Measurements from ENCODE around the gene ZSCAN31.
"Not testable (repeated sequence)": the region's sequence is repeated elsewhere in the genome, so short reads cannot be mapped to it uniquely, and the experiment has no call there.

The ZSCAN31 gene

GRCh38 chr6:28317866-28318265 is 18.1 kb downstream of the ZSCAN31 start:
- not testable (repeated sequence) for DNase-seq (ENCODE audit: low spot score)

GRCh38 chr6:28315628-28316027 is 20.3 kb downstream of the ZSCAN31 start:
- no peak for DNase-seq (ENCODE audit: low spot score)

GRCh38 chr6:28312939-28313338 is 23.0 kb downstream of the ZSCAN31 start:
- no peak for DNase-seq (ENCODE audit: low spot score)

GRCh38 chr6:28311139-28311823 is 24.7 kb downstream of the ZSCAN31 start:
- no peak for DNase-seq (ENCODE audit: low spot score)

- not testable (repeated sequence) for DNase-seq (ENCODE audit: low spot score)
Observed at GRCh38 chr6:28306363-28306762, 29.6 kb downstream of the ZSCAN31 start.

- no peak for DNase-seq (ENCODE audit: low spot score)
Observed at GRCh38 chr6:28303570-28303969, 32.4 kb downstream of the ZSCAN31 start.

- no peak for DNase-seq (ENCODE audit: low spot score)
Observed at GRCh38 chr6:28296520-28297060, 39.4 kb downstream of the ZSCAN31 start.

GRCh38 chr6:28295326-28295725 is 40.6 kb downstream of the ZSCAN31 start:
- DNase-seq (ENCODE audit: low spot score): no peak

GRCh38 chr6:28291573-28291972 is 44.4 kb downstream of the ZSCAN31 start:
- no peak for DNase-seq (ENCODE audit: low spot score)

- no peak for DNase-seq (ENCODE audit: low spot score)
Observed at GRCh38 chr6:28282926-28283325, 53.0 kb downstream of the ZSCAN31 start.

GRCh38 chr6:28281288-28282064 is 54.5 kb downstream of the ZSCAN31 start, which contains the start of gene PGBD1:
TSS of gene PGBD1 (plus strand) at chr6:28281572. CDS start at chr6:28283814, 2,242 bp downstream.
- DNase-seq (ENCODE audit: low spot score): peak; percentile 90

GRCh38 chr6:28280595-28281287 is 55.2 kb downstream of the ZSCAN31 start:
- no peak for DNase-seq (ENCODE audit: low spot score)

- no peak for DNase-seq (ENCODE audit: low spot score)
Observed at GRCh38 chr6:28277746-28278145, 58.2 kb downstream of the ZSCAN31 start.

GRCh38 chr6:28274888-28275287 is 61.1 kb downstream of the ZSCAN31 start:
- DNase-seq (ENCODE audit: low spot score): no peak
